HEK293 (cell line): ENCODE measurements around the gene CLCN7.

ENCODE experiments used
- CTCF ChIP-seq: fragments of 450-650 bp; formaldehyde crosslinking; IDR thresholded peaks from 2 replicates; pipeline ENCODE4 v1.5.1; 2016; ENCODE audit warnings: missing biosample characterization, missing genetic modification characterization
- GLIS2 ChIP-seq: fragments of 450-650 bp; formaldehyde crosslinking; IDR thresholded peaks from 2 replicates; pipeline ENCODE4 v1.5.1; 2016; ENCODE audit warnings: missing biosample characterization, missing genetic modification characterization
- KLF17 ChIP-seq: fragments of 450-650 bp; formaldehyde crosslinking; IDR thresholded peaks from 2 replicates; pipeline ENCODE4 v1.5.1; 2016; ENCODE audit warnings: missing biosample characterization, missing genetic modification characterization
- REST ChIP-seq: fragments of 450-650 bp; formaldehyde crosslinking; IDR thresholded peaks from 2 replicates; pipeline ENCODE4 v1.5.1; 2016; ENCODE audit warnings: missing biosample characterization, missing genetic modification characterization
- SP7 ChIP-seq: fragments of 450-650 bp; formaldehyde crosslinking; IDR thresholded peaks from 2 replicates; pipeline ENCODE4 v1.5.1; 2016; ENCODE audit warnings: missing biosample characterization, missing genetic modification characterization
- ZFP41 ChIP-seq: fragments of 450-650 bp; formaldehyde crosslinking; IDR thresholded peaks from 2 replicates; pipeline ENCODE4 v1.5.1; 2016; ENCODE audit warnings: missing biosample characterization, missing genetic modification characterization, borderline replicate concordance
- ZNF146 ChIP-seq: fragments of 450-650 bp; formaldehyde crosslinking; IDR thresholded peaks from 2 replicates; pipeline ENCODE4 v1.5.1; 2016; ENCODE audit warnings: missing biosample characterization, missing genetic modification characterization
- ZNF280D ChIP-seq: fragments of 450-650 bp; formaldehyde crosslinking; IDR thresholded peaks from 2 replicates; pipeline ENCODE4 v1.5.1; 2016; ENCODE audit warnings: missing biosample characterization, missing genetic modification characterization
- ZNF324 ChIP-seq: fragments of 450-650 bp; formaldehyde crosslinking; IDR thresholded peaks from 2 replicates; pipeline ENCODE4 v1.5.1; 2016; ENCODE audit warnings: missing biosample characterization, missing genetic modification characterization
- ZNF513 ChIP-seq: fragments of 450-650 bp; IDR thresholded peaks from 2 replicates; pipeline ENCODE4 v1.5.1; 2018; ENCODE audit warnings: missing biosample characterization, missing genetic modification characterization
- ZNF639 ChIP-seq: fragments of 450-650 bp; formaldehyde crosslinking; IDR thresholded peaks from 2 replicates; pipeline ENCODE4 v1.5.1; 2016; ENCODE audit warnings: missing biosample characterization, missing genetic modification characterization
- ZSCAN23 ChIP-seq: fragments of 450-650 bp; formaldehyde crosslinking; IDR thresholded peaks from 2 replicates; pipeline ENCODE4 v1.5.1; 2016; ENCODE audit warnings: missing biosample characterization, missing genetic modification characterization

- TF ChIP-seq ZNF639, result no peak
- TF ChIP-seq GLIS2 (tag by site-specific recombination), result no peak
- TF ChIP-seq REST (tag by site-specific recombination), result no peak
- no peak for TF ChIP-seq CTCF (tag by site-specific recombination)
- no peak for TF ChIP-seq ZNF324 (tag by site-specific recombination)
- no peak for TF ChIP-seq ZSCAN23 (tag by site-specific recombination)
- no peak for TF ChIP-seq ZNF513 (tag by site-specific recombination)
- TF ChIP-seq ZNF280D, result no peak
- TF ChIP-seq ZNF146 (tag by site-specific recombination), result no peak
- TF ChIP-seq KLF17 (tag by site-specific recombination), result no peak
- no peak for TF ChIP-seq SP7 (tag by site-specific recombination)
- no peak for TF ChIP-seq ZFP41
Measured at GRCh38 chr16:1498899-1499676, 24.3 kb upstream of the CLCN7 start.
